ENCODE measurements around the gene INO80B.

Gene INO80B

GRCh38 chr2:74426181-74426758 lies 28.6 kb upstream of the INO80B start:
- Histone ChIP-seq H3F3A (ENCODE audit: control insufficient read depth, insufficient read depth) (peaks cover 4% of the 10 kb centered on the region; the same call in 1 of the 2 replicates), H3K4me1 (ENCODE audit: control insufficient read depth, low read length) (peaks cover 15% of the 10 kb centered on the region), H3K27ac (ENCODE audit: low read depth, low read length) (no peak overlapping the region), H3K36me3 (ENCODE audit: control insufficient read depth, low read length) (peaks cover 30% of the 10 kb centered on the region), H3K4me3 (ENCODE audit: low read length) (no peak overlapping the region), H4K20me1 (ENCODE audit: control insufficient read depth, insufficient read depth, low read depth, low read length) (no peaks in the 10 kb centered on the region), H3K79me2 (ENCODE audit: control insufficient read depth, low read length) (peaks cover 13% of the 10 kb centered on the region), H3K27me3 (ENCODE audit: control insufficient read depth, low read length) (no peaks in the 10 kb centered on the region), H3K4me2 (ENCODE audit: low read length) (no peak overlapping the region), H3K9me2 (replicated peaks; ENCODE audit: control insufficient read depth, low read length) (no peaks in the 10 kb centered on the region), H3K9me3 (ENCODE audit: control insufficient read depth, insufficient read depth, low read length) (no peaks in the 10 kb centered on the region)
- TF ChIP-seq CTCF (IDR thresholded peaks at IDR 0.05; ENCODE audit: low read depth, low read length, poor library complexity, severe bottlenecking) (no peak), EZH2phosphoT487 (IDR thresholded peaks at IDR 0.05; ENCODE audit: borderline replicate concordance, low read length) (no peak)

- TF ChIP-seq CTCF (IDR thresholded peaks at IDR 0.05; ENCODE audit: low read depth, low read length, poor library complexity, severe bottlenecking) (no peak), EZH2phosphoT487 (IDR thresholded peaks at IDR 0.05; ENCODE audit: borderline replicate concordance, low read length) (no peak)
- Histone ChIP-seq H3K4me1 (ENCODE audit: control insufficient read depth, low read length) (peaks cover 8% of the 10 kb centered on the region), H3K9me2 (replicated peaks; ENCODE audit: control insufficient read depth, low read length) (no peaks in the 10 kb centered on the region)
Observed at GRCh38 chr2:74427551-74427950, 27.3 kb upstream of the INO80B start.

GRCh38 chr2:74428675-74429074 lies 26.2 kb upstream of the INO80B start:
- no peak overlapping the region for H3K4me3 ChIP-seq (ENCODE audit: low read length)
- no peak overlapping the region for H3K4me2 ChIP-seq (ENCODE audit: low read length)
- no peaks in the 10 kb centered on the region for H3K9me2 ChIP-seq (replicated peaks; ENCODE audit: control insufficient read depth, low read length)
- H3K9me3 ChIP-seq (ENCODE audit: control insufficient read depth, insufficient read depth, low read length), result no peaks in the 10 kb centered on the region
- no peaks in the 10 kb centered on the region for H4K20me1 ChIP-seq (ENCODE audit: control insufficient read depth, insufficient read depth, low read depth, low read length)
- H3F3A ChIP-seq (ENCODE audit: control insufficient read depth, insufficient read depth), result peaks cover 4% of the 10 kb centered on the region; the same call in 1 of the 2 replicates
- H3K79me2 ChIP-seq (ENCODE audit: control insufficient read depth, low read length), result no peaks in the 10 kb centered on the region
- no peak for TF ChIP-seq EZH2phosphoT487 (IDR thresholded peaks at IDR 0.05; ENCODE audit: borderline replicate concordance, low read length)
- TF ChIP-seq CTCF (IDR thresholded peaks at IDR 0.05; ENCODE audit: low read depth, low read length, poor library complexity, severe bottlenecking), result no peak
- no peaks in the 10 kb centered on the region for H3K4me1 ChIP-seq (ENCODE audit: control insufficient read depth, low read length)
- peaks cover 21% of the 10 kb centered on the region for H3K36me3 ChIP-seq (ENCODE audit: control insufficient read depth, low read length)
- H3K27me3 ChIP-seq (ENCODE audit: control insufficient read depth, low read length), result no peaks in the 10 kb centered on the region
- no peak overlapping the region for H3K27ac ChIP-seq (ENCODE audit: low read depth, low read length)

More at GRCh38 chr2:74427551-74427950, 27.3 kb upstream of the INO80B start:
- peaks cover 4% of the 10 kb centered on the region; the same call in 1 of the 2 replicates for H3F3A ChIP-seq (ENCODE audit: control insufficient read depth, insufficient read depth)
- H3K9me3 ChIP-seq (ENCODE audit: control insufficient read depth, insufficient read depth, low read length), result no peaks in the 10 kb centered on the region
- no peak overlapping the region for H3K4me2 ChIP-seq (ENCODE audit: low read length)
- H4K20me1 ChIP-seq (ENCODE audit: control insufficient read depth, insufficient read depth, low read depth, low read length), result no peaks in the 10 kb centered on the region
- peaks cover 5% of the 10 kb centered on the region; the same call in 1 of the 2 replicates for H3K79me2 ChIP-seq (ENCODE audit: control insufficient read depth, low read length)
- H3K36me3 ChIP-seq (ENCODE audit: control insufficient read depth, low read length), result peaks cover 30% of the 10 kb centered on the region
- no peak overlapping the region for H3K27ac ChIP-seq (ENCODE audit: low read depth, low read length)
- H3K4me3 ChIP-seq (ENCODE audit: low read length), result no peak overlapping the region
- H3K27me3 ChIP-seq (ENCODE audit: control insufficient read depth, low read length), result no peaks in the 10 kb centered on the region
